Peyer's patch (tissue), 4 donors: ENCODE measurements around the gene SCAF4.

Source experiments
- POLR2A ChIP-seq, 2 donors: fragments of 450-650 bp; IDR thresholded peaks; one replicate each; pipeline ENCODE4 v1.5.1; 2017; ENCODE audit warnings: antibody characterized with exemption in 2 of 2, mild to moderate bottlenecking in 2 of 2, moderate library complexity in 2 of 2
- TF ChIP-seq, protein P1 (sequence below), 6 experiments: fragments of 450-650 bp in 4 of 6; fragments of 200-600 bp in 2 of 6; sonication (generic) in 1 of 6; IDR thresholded peaks; one replicate each; pipeline ENCODE4 v1.5.1; 2017 to 2019; ENCODE audit warnings: antibody characterized with exemption in 6 of 6, mild to moderate bottlenecking in 3 of 6, moderate library complexity in 1 of 6

DNA sequence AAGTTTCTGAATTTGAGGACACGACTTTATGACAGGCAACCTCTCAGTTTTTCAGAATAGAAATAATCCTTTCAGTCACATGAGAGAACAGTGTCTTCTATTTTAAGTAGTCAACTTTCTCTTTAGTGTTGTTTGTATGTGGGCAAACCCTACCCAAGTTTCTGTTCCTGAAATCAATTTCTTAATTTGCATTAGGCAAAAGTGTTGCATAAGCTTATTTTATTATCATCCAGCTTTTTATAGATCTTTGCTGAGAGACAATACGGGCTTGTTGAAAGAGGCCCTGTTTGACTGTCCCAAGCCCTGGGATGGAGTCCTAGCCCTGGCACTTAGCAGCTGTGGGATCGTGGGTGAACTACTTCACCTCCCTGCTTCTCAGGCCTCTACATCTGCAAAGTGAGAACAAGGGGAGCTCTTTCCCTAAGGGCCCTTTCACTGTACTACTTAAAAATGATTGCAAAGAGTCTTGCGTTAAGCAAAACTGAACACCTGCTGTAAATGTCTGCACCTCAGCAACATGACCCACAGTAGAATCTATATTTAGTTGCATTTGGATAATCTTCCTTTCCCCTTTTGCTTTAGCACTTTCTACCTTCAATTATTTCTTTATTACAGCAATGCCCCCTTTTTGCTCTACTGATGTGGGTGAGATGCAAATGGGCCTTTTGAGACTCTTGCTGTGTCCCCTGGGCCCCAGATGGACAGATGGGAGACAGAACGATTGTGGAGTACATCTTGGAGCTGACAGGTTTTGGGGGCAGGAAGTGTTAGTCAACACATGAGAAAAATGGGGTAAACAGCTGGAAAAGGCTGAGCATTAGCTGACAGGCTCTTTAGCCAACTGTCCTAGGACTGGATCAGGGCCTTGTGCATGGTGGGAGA, 41.0 kb upstream of the SCAF4 start:
- TF ChIP-seq, protein P1, sequence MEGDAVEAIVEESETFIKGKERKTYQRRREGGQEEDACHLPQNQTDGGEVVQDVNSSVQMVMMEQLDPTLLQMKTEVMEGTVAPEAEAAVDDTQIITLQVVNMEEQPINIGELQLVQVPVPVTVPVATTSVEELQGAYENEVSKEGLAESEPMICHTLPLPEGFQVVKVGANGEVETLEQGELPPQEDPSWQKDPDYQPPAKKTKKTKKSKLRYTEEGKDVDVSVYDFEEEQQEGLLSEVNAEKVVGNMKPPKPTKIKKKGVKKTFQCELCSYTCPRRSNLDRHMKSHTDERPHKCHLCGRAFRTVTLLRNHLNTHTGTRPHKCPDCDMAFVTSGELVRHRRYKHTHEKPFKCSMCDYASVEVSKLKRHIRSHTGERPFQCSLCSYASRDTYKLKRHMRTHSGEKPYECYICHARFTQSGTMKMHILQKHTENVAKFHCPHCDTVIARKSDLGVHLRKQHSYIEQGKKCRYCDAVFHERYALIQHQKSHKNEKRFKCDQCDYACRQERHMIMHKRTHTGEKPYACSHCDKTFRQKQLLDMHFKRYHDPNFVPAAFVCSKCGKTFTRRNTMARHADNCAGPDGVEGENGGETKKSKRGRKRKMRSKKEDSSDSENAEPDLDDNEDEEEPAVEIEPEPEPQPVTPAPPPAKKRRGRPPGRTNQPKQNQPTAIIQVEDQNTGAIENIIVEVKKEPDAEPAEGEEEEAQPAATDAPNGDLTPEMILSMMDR (IDR thresholded peaks at IDR 0.05): no peak
- TF ChIP-seq POLR2A (IDR thresholded peaks at IDR 0.05): no peak
